Nephron (organoid): ENCODE results near the gene PSMG3.
A peak's percentile ranks its signal among the peaks of the same experiment; 100 is the strongest.

Source experiments
- H3K27ac Mint-ChIP-seq, 3 experiments: 2 replicates each; pipeline ENCODE4 v1.8.0; 2020; ENCODE audit warnings: mixed read lengths in 3 of 3, mild to moderate bottlenecking in 2 of 3, moderate library complexity in 1 of 3
- H3K27me3 Mint-ChIP-seq: 2 replicates; pipeline ENCODE4 v1.8.0; 2021; ENCODE audit warnings: low read depth, mild to moderate bottlenecking, moderate library complexity, mixed read lengths
- H3K36me3 Mint-ChIP-seq: 2 replicates; pipeline ENCODE4 v1.8.0; 2020; ENCODE audit warnings: low read depth, mixed read lengths
- H3K4me1 Mint-ChIP-seq: 2 replicates; pipeline ENCODE4 v1.8.0; 2020; ENCODE audit warnings: mixed read lengths
- H3K4me3 Mint-ChIP-seq, 3 experiments: 2 replicates each; pipeline ENCODE4 v1.8.0; 2020; ENCODE audit warnings: mild to moderate bottlenecking in 3 of 3, mixed read lengths in 3 of 3, moderate library complexity in 2 of 3
- H3K9me3 Mint-ChIP-seq: 2 replicates; pipeline ENCODE4 v1.8.0; 2020; ENCODE audit warnings: mixed read lengths
- CTCF ChIP-seq, 3 experiments: fragments of 200-600 bp; sonication (generic); IDR thresholded peaks; one replicate each; pipeline ENCODE4 v1.5.0; 2021; ENCODE audit warnings: antibody characterized with exemption in 3 of 3; ENCODE audit not compliant: unreplicated experiment in 3 of 3

The PSMG3 gene

GRCh38 chr7:1561036-1561940 lies 8.5 kb downstream of the PSMG3 start:
- TF ChIP-seq CTCF (IDR thresholded peaks at IDR 0.05; ENCODE audit: unreplicated experiment in 3 of 3) = no peak
- Mint-ChIP-seq H3K27me3 (peaks cover 17% of the 10 kb centered on the region), H3K27ac (peak overlapping the region in 1 of 3 experiments; percentile 16), H3K36me3 (peaks cover 3% of the 10 kb centered on the region), H3K4me3 (no peak overlapping the region), H3K4me1 (peaks cover 10% of the 10 kb centered on the region), H3K9me3 (no peaks in the 10 kb centered on the region)

GRCh38 chr7:1560620-1561031 lies 9.2 kb downstream of the PSMG3 start:
- peaks cover 3% of the 10 kb centered on the region for H3K36me3 Mint-ChIP-seq
- H3K27ac Mint-ChIP-seq = no peak overlapping the region
- peaks cover 15% of the 10 kb centered on the region for H3K4me1 Mint-ChIP-seq
- H3K9me3 Mint-ChIP-seq = no peaks in the 10 kb centered on the region
- no peak for TF ChIP-seq CTCF (IDR thresholded peaks at IDR 0.05; ENCODE audit: unreplicated experiment in 3 of 3)
- H3K27me3 Mint-ChIP-seq = peaks cover 18% of the 10 kb centered on the region
- H3K4me3 Mint-ChIP-seq = no peak overlapping the region

- Mint-ChIP-seq H3K36me3 (no peaks in the 10 kb centered on the region), H3K9me3 (no peaks in the 10 kb centered on the region), H3K4me3 (no peak overlapping the region), H3K27ac (no peak overlapping the region), H3K4me1 (peaks cover 15% of the 10 kb centered on the region), H3K27me3 (peaks cover 19% of the 10 kb centered on the region)
- TF ChIP-seq CTCF (IDR thresholded peaks at IDR 0.05; ENCODE audit: unreplicated experiment in 3 of 3) = no peak
Observed at GRCh38 chr7:1559626-1560590, 9.9 kb downstream of the PSMG3 start.

- Mint-ChIP-seq H3K27ac (no peak overlapping the region), H3K4me3 (no peak overlapping the region)
Observed at GRCh38 chr7:1558841-1559625, 10.8 kb downstream of the PSMG3 start.

More at GRCh38 chr7:1558841-1559625, 10.8 kb downstream of the PSMG3 start:
- Mint-ChIP-seq H3K4me1 (peaks cover 15% of the 10 kb centered on the region), H3K27me3 (peaks cover 26% of the 10 kb centered on the region), H3K9me3 (no peaks in the 10 kb centered on the region), H3K36me3 (no peaks in the 10 kb centered on the region)
- TF ChIP-seq CTCF (IDR thresholded peaks at IDR 0.05; ENCODE audit: unreplicated experiment in 3 of 3) = no peak
